A549 (cell line): ENCODE measurements around the gene GSTM5.

Source experiments
- BHLHE40 ChIP-seq: IDR thresholded peaks from 2 replicates; pipeline ENCODE4 v1.6.1; 2012; ENCODE audit warnings: low read depth, low read length, inconsistent platforms
- FOSL2 ChIP-seq, 2 experiments: fragments of 450-650 bp in 1 of 2; fragments of >200 bp in 1 of 2; sonication (Bioruptor Twin) in 1 of 2; formaldehyde crosslinking; IDR thresholded peaks; 2 replicates each; pipeline versions ENCODE4 v1.5.0 to v1.6.1; 2016 to 2020; ENCODE audit warnings: mild to moderate bottlenecking in 1 of 2, moderate library complexity in 1 of 2
- NFE2L2 ChIP-seq: fragments of 150-350 bp; conservative IDR thresholded peaks from 2 replicates; pipeline ENCODE4 v1.6.1; 2014; ENCODE audit warnings: low read length
- POLR2A ChIP-seq: IDR thresholded peaks from 2 replicates; pipeline ENCODE4 v1.6.1; 2012; ENCODE audit warnings: mild to moderate bottlenecking, low read length
- RAD21 ChIP-seq, 2 experiments: fragments of >200 bp in 1 of 2; sonication (Bioruptor Twin) in 1 of 2; formaldehyde crosslinking in 1 of 2; IDR thresholded peaks in 1 of 2; conservative IDR thresholded peaks in 1 of 2; 2 replicates in 1 of 2; 3 replicates in 1 of 2; pipeline ENCODE4 v1.6.1; 2012 to 2018; ENCODE audit warnings: inconsistent platforms in 1 of 2
- SREBF2 ChIP-seq: fragments of 450-650 bp; IDR thresholded peaks from 2 replicates; pipeline ENCODE4 v1.6.1; 2014; ENCODE audit warnings: mild to moderate bottlenecking, moderate library complexity
- TFCP2L1 ChIP-seq: fragments of 250-450 bp; sonication (Bioruptor Pico); IDR thresholded peaks from 2 replicates; pipeline ENCODE4 v1.5.0; 2021; ENCODE audit warnings: mild to moderate bottlenecking
- TF ChIP-seq, protein P1 (sequence below): fragments of 450-650 bp; IDR thresholded peaks from 2 replicates; pipeline ENCODE4 v1.6.1; 2014; ENCODE audit warnings: antibody characterized with exemption
- TF ChIP-seq, protein P2 (sequence below): fragments of 250-450 bp; sonication (Bioruptor Pico); IDR thresholded peaks from 2 replicates; pipeline ENCODE4 v1.5.0; 2021; ENCODE audit warnings: mild to moderate bottlenecking, moderate library complexity, borderline replicate concordance
- TF ChIP-seq, protein P3 (sequence below): fragments of >200 bp; sonication (Bioruptor Twin); formaldehyde crosslinking; IDR thresholded peaks from 3 replicates; pipeline ENCODE4 v1.5.1; 2016
- TF ChIP-seq, protein P4 (sequence below): fragments of 200-600 bp; sonication (generic); IDR thresholded peaks from 2 replicates; pipeline ENCODE4 v1.6.1; 2016; ENCODE audit warnings: antibody characterized with exemption, mild to moderate bottlenecking, moderate library complexity

DNA sequence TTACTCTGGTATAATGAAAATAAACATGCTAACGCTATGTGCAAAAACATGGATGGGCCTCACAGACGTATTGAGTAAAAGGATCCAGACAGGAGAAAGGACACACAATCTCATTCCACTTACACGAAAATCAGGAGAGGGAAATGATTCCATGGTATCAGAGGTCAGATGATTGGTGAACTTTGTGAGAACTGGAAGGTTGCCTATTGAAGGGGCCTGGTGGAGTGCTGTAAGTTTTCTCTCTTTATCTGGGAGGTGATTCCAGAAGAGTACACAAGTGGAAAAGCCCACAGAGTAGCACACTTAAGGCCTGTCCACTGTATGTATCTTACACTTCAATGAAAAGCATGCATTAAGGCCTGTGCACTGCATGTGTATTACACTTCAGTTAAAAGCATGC, 34.6 kb upstream of the GSTM5 start:
- TF ChIP-seq, protein P1, sequence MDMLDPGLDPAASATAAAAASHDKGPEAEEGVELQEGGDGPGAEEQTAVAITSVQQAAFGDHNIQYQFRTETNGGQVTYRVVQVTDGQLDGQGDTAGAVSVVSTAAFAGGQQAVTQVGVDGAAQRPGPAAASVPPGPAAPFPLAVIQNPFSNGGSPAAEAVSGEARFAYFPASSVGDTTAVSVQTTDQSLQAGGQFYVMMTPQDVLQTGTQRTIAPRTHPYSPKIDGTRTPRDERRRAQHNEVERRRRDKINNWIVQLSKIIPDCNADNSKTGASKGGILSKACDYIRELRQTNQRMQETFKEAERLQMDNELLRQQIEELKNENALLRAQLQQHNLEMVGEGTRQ: no peak
- TF ChIP-seq, protein P2, sequence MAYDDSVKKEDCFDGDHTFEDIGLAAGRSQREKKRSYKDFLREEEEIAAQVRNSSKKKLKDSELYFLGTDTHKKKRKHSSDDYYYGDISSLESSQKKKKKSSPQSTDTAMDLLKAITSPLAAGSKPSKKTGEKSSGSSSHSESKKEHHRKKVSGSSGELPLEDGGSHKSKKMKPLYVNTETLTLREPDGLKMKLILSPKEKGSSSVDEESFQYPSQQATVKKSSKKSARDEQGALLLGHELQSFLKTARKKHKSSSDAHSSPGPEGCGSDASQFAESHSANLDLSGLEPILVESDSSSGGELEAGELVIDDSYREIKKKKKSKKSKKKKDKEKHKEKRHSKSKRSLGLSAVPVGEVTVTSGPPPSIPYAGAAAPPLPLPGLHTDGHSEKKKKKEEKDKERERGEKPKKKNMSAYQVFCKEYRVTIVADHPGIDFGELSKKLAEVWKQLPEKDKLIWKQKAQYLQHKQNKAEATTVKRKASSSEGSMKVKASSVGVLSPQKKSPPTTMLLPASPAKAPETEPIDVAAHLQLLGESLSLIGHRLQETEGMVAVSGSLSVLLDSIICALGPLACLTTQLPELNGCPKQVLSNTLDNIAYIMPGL (CRISPR knock-in tag): no peak
- TF ChIP-seq, protein P3, sequence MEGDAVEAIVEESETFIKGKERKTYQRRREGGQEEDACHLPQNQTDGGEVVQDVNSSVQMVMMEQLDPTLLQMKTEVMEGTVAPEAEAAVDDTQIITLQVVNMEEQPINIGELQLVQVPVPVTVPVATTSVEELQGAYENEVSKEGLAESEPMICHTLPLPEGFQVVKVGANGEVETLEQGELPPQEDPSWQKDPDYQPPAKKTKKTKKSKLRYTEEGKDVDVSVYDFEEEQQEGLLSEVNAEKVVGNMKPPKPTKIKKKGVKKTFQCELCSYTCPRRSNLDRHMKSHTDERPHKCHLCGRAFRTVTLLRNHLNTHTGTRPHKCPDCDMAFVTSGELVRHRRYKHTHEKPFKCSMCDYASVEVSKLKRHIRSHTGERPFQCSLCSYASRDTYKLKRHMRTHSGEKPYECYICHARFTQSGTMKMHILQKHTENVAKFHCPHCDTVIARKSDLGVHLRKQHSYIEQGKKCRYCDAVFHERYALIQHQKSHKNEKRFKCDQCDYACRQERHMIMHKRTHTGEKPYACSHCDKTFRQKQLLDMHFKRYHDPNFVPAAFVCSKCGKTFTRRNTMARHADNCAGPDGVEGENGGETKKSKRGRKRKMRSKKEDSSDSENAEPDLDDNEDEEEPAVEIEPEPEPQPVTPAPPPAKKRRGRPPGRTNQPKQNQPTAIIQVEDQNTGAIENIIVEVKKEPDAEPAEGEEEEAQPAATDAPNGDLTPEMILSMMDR: no peak
- TF ChIP-seq BHLHE40: no peak
- no peak for TF ChIP-seq FOSL2 (IDR thresholded peaks at IDR 0.05)
- TF ChIP-seq FOSL2 (CRISPR knock-in tag; IDR thresholded peaks at IDR 0.05): no peak
- TF ChIP-seq POLR2A: no peak
- TF ChIP-seq, protein P4, sequence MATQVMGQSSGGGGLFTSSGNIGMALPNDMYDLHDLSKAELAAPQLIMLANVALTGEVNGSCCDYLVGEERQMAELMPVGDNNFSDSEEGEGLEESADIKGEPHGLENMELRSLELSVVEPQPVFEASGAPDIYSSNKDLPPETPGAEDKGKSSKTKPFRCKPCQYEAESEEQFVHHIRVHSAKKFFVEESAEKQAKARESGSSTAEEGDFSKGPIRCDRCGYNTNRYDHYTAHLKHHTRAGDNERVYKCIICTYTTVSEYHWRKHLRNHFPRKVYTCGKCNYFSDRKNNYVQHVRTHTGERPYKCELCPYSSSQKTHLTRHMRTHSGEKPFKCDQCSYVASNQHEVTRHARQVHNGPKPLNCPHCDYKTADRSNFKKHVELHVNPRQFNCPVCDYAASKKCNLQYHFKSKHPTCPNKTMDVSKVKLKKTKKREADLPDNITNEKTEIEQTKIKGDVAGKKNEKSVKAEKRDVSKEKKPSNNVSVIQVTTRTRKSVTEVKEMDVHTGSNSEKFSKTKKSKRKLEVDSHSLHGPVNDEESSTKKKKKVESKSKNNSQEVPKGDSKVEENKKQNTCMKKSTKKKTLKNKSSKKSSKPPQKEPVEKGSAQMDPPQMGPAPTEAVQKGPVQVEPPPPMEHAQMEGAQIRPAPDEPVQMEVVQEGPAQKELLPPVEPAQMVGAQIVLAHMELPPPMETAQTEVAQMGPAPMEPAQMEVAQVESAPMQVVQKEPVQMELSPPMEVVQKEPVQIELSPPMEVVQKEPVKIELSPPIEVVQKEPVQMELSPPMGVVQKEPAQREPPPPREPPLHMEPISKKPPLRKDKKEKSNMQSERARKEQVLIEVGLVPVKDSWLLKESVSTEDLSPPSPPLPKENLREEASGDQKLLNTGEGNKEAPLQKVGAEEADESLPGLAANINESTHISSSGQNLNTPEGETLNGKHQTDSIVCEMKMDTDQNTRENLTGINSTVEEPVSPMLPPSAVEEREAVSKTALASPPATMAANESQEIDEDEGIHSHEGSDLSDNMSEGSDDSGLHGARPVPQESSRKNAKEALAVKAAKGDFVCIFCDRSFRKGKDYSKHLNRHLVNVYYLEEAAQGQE: no peak
- no peak for TF ChIP-seq SREBF2
- no peak for TF ChIP-seq RAD21 (conservative IDR thresholded peaks at IDR 0.05 in 1 of 2, IDR thresholded peaks at IDR 0.05 in 1 of 2)
- TF ChIP-seq NFE2L2: no peak
- no peak for TF ChIP-seq TFCP2L1 (CRISPR knock-in tag)
